Muscle of back (tissue), 13 donors: ENCODE results near the gene LRBA. TPM values are rescaled to one million over a fixed set of nuclear protein-coding genes. Genes with fewer than 3 reads are reported as not detected.
"Not testable (repeated sequence)": the region's sequence is repeated elsewhere in the genome, so short reads cannot be mapped to it uniquely, and the experiment has no call there.

Source experiments
- DNase-seq, 3 donors: peaks; one replicate each; pipeline versions ENCODE4 v3.0.0 to v3.0.0-alpha.2; 2013
- long read RNA-seq, 9 donors: transcript quantifications; one replicate each; lab custom pipeline, GENCODE V29; 2026
- polyA plus RNA-seq, 10 donors: library from polyadenylated mRNA; unstranded; fragments of 120-200 nt; gene quantifications; one replicate each; pipeline ENCODE4 v1.2.1, GENCODE V29; 2013; ENCODE audit not compliant: insufficient read length in 10 of 10

Gene LRBA, protein sequence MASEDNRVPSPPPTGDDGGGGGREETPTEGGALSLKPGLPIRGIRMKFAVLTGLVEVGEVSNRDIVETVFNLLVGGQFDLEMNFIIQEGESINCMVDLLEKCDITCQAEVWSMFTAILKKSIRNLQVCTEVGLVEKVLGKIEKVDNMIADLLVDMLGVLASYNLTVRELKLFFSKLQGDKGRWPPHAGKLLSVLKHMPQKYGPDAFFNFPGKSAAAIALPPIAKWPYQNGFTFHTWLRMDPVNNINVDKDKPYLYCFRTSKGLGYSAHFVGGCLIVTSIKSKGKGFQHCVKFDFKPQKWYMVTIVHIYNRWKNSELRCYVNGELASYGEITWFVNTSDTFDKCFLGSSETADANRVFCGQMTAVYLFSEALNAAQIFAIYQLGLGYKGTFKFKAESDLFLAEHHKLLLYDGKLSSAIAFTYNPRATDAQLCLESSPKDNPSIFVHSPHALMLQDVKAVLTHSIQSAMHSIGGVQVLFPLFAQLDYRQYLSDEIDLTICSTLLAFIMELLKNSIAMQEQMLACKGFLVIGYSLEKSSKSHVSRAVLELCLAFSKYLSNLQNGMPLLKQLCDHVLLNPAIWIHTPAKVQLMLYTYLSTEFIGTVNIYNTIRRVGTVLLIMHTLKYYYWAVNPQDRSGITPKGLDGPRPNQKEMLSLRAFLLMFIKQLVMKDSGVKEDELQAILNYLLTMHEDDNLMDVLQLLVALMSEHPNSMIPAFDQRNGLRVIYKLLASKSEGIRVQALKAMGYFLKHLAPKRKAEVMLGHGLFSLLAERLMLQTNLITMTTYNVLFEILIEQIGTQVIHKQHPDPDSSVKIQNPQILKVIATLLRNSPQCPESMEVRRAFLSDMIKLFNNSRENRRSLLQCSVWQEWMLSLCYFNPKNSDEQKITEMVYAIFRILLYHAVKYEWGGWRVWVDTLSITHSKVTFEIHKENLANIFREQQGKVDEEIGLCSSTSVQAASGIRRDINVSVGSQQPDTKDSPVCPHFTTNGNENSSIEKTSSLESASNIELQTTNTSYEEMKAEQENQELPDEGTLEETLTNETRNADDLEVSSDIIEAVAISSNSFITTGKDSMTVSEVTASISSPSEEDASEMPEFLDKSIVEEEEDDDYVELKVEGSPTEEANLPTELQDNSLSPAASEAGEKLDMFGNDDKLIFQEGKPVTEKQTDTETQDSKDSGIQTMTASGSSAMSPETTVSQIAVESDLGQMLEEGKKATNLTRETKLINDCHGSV (N-terminal part only)
- 10 to 100 TPM; 20.1 to 31.2 (median 24.3) TPM for polyA plus RNA-seq
- long read RNA-seq, donor 1, partial matches to known transcripts = 4,988 of 5,196 reads
- long read RNA-seq, donor 1, other reads (novel, unspliced or antisense) = 208 of 5,196 reads
- long read RNA-seq, donor 2 = 0 reads
- long read RNA-seq, donor 3 = 0 reads
- long read RNA-seq, donor 4 = 0 reads
- long read RNA-seq, donor 5, partial matches to known transcripts = 0 of 1 reads
- long read RNA-seq, donor 5, other reads (novel, unspliced or antisense) = 0 of 1 reads
- long read RNA-seq, donor 6, partial matches to known transcripts = 0 of 1 reads
- long read RNA-seq, donor 6, other reads (novel, unspliced or antisense) = 0 of 1 reads
- long read RNA-seq, donor 7, partial matches to known transcripts = 0 of 1 reads
- long read RNA-seq, donor 7, other reads (novel, unspliced or antisense) = 0 of 1 reads
- long read RNA-seq, donor 8 = 0 reads
- long read RNA-seq, donor 9 = 0 reads

DNA sequence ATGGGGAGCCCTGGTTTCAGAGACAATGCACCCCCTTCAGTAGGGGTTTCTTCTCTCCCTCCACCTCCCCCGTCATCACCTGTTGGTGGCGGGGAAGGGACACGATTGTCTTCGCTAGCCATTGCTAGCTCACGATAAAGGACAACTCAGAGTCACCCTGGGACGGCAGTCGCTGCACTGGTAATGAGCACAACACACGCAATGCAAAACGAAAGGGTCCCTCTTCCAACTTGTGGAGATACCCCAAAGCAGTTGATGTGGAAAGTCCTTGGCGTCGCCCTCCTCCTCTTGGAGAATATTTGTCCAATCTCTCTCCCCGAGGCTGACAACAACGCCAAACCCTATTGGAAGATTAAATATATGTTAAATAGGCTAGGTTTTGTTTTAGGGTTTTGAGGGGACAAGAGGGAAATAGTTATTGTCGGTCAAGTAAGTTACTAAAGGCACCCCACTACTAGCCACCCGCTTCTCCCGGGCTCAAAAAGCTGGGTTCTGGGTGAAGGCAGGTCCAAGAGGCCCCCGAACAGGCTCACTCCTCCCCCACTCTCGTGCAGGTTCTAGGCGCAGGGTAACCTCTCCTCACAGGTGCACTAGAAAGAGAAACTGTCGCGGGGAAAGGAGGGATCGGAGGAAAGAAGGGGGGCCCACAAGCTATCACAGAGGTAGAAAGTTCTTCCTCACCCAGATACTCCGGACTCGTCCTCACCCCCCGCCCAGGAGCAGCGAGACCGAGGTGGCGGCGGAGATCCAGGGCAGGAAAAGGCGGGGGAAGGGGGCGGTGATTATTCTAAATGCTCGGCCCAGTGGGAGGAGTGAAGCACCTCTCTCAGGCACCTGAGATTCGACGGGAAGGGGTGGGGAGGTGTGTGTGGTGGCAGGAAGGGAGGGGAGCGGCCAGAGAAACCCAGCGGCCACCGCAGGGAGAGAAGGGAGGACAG, at the start of gene LRBA:
LRBA (minus strand) TSS at position 764 of the 938 bp plus-strand sequence; CDS start at position 122, 642 bp downstream.
- DNase-seq = peak; percentile 53 to 86 (median 64)

DNA sequence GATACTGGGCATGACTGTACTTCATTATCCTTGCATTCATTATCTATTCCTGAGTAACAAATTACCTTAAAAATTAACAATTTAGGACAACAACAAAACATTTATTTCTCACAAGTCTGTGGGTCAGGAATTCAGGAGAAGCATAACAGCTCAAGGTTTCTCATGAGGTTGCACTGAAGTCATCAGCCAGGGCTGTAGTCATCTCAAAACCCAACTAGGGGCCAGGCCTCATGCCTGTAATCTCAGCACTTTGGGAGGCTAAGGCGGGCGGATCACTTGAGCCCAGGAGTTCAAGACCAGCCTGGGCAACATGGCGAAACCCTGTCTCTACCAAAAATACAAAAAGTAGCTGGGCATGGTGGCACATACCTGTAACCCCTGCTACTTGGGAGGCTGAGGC, 48.1 kb upstream of the LRBA start:
- DNase-seq = not testable (repeated sequence)

DNA sequence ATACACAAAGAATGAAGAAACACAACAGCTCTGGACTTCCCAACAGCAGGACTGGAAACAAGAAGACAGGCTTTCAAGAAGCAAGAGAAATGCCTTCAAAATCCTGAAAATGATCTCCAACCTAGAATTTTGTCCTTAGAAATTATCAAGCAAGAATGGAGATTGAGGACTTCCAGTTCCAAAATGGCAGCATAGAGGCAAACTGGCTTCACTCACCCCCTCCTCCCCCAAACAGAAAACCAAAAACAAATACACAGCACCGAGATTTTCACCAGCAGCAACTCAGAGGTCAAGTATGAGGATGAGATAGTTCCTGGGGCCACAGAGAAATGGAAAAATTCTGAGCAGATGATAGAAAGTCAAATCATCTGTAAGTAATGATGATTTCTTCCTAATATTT, 40.5 kb upstream of the LRBA start:
- DNase-seq = no peak

DNA sequence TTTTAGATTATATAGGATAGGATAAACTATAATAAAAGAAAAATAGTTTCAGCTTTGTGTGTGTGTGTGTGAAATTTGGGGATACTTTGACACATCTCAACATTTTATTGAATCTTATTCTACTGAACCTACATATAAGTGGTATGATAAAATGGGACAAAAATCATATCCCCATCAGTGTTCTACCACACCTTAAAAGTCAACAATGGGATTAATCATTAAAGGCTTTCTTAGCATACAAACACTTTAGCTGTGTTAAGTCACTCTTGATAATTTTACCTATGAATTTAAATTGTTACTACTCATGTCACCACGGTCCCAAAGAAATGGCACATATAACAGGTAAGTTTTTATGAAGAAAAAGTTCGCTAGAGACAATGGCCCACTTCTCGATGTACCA, 37.7 kb upstream of the LRBA start:
- no peak for DNase-seq

DNA sequence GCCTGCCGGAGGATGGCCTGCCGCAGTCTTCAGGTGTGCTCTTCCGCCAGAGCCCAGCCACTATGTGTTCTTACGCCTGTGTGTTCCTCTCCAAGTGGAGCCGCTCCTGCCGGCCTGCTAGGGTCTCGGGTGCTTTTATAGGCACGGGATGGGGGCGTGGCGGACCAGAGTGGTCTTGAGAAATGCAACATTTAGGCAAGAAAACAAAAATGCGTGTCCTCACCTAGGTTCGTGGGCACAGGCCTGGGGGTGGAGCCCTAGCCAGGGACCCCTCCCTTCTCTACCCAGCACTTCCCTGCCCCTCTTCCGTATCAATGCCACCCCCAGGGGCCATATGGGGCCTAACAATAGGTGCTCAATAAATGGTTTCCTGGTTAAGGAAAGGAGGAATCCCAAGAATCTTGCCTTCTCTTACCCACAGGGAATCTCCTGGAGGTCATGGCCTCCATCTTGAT, 34.4 kb upstream of the LRBA start:
- DNase-seq = no peak

DNA sequence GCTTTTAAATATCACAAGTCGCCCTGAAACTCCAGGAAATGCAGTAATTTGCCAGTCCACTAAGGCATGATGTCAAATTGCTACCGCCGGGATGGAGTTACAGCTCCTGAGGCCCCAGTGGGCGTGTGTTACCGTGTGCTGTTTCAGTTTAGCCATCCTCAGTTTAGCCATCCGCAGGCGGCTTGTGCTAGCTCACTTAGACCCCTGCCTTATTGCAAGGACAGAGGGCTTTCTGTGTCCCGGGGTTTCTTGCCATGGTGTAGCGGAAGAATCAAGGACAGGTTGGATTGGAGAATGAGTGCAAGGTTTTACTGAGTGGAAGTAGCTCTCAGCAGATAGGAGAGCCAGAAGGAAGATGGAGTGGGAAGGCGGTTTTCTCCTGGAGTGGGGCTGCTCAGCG, 33.8 kb upstream of the LRBA start:
- no peak for DNase-seq

DNA sequence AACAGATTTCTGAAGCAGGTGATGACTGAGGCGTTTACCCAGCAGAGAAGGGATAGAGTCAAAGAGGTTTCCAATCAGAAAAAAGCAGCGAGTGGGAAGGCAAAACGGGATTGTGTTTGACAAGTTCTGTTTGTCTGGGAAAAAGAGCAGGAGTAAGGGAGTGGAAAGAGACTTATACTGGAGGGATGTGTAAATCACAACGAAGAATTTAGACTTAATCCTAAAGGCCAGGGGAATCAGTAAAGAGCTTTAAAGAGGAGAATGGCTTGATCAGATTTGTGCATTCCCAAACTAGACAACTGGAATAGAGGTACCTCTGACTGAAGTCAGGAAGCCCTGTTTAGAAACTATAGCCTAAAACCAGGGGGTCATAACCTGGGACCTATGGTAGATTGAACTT, 31.5 kb upstream of the LRBA start:
- DNase-seq = no peak

DNA sequence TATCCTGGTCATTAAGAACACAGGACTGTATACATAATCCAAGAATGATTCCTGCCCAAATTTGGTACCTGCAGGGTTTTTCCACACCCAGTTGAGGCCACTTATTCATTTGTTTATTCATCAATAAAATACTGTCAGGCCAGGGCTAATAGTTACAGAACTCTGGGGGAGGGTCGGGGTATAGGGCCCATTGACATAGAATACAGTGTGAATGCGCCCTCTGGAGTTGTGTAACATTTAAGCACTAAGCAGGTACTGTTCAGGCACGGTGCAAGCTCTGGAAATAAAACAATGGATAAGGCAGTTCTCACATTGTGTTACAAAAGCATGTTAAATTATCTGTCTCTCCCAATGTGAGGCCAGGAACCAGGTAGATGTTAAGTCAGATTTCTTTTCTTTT, 30.8 kb upstream of the LRBA start:
- DNase-seq = no peak

DNA sequence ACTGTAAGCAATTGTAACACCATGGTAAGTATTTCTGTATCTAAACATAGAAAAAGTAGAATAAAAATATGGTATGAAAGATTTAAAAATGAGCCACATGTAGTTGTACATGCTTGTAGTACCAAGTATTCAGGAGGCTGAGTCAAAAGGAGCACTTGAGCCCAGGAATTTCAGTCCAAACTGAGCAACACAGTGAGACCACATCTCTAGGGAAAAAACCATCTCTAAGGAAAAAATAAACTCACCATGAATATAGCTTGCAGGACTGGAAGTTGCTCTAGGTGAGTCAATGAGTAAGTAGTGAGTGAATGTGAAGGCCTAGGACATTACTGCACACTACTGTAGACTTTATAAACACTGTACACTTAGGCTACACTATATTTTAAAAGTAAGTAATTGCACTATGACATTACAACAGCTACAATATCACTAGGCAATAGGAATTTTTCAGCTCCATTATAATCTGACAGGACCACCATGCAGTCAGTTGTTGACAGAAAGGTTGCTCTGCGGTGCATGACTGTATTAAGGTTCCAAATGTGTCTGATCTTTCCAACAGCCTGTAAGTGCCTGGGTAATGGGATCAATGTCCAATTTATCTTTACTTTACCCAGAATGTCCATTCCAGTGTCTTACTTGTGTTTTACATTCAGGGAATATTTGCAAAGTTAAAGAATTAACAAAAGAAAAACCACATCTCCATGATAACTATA, 28.9 kb upstream of the LRBA start:
- no peak for DNase-seq

DNA sequence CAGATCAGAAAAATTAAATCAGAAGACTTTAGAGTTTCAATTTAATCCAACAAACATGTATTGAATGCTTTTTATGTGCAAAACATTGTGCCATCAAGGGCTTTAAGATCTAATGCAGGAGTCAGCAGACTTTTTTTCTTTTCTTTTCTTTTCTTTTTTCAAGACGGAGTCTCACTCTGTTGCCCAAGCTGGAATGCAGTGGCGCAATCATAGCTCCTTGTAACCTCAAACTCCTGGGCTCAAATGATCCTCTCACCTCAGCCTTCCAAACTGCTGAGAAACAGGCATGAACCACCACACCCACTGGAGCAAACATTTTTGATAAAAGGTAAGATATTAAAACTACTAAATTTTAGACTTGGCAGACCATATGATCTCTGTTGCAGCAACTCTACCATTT, 24.6 kb upstream of the LRBA start:
- no peak for DNase-seq

DNA sequence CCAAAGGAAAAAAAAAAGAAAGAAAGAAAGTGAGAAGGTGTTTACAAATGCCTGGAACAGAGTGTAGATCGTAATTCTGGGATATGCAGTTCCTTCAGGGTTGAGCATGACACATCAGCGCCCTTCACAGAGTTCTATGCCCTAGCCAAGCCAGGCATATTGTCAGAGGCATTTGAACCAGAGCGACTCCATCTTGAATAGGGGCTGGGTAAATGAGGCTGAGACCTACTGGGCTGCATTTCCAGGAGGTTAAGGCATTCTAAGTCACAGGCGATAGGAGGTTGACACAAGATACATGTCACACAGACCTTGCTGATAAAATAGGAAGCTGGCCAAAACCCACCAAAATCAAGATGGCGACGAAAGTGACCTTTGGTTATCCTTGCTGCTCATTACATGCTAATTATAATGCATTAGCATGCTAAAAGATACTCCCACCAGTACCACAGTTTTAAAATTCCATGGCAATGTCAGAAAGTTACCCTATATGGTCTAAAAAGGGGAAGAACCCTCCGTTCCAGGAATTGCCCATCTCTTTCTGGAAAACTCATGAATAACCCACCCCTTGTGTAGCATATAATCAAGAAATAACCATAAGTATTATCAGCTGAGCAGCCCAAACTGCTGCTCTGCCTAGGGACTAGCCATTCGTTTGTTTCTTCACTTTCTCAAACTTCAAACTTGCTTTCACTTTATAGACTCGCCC, 23.5 kb upstream of the LRBA start:
- DNase-seq = no peak

DNA sequence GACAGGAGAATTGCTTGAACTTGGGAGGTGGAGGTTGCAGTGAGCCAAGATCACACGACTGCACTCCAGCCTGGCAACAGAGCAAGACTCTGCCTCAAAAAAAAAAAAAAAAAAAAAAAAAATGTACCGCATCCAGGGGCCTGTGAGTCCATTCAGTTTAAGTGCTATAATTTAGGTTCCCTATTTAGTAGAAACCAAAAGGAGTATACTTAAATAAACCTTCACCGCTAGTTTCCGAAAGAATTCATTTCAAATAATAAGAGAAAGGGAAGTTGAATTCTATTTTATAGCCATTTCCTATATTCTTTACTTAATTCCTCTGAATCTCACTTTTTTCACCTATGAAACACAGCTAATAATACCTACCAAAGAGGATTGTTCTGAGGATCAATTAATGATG, 20.8 kb upstream of the LRBA start:
- DNase-seq = no peak

DNA sequence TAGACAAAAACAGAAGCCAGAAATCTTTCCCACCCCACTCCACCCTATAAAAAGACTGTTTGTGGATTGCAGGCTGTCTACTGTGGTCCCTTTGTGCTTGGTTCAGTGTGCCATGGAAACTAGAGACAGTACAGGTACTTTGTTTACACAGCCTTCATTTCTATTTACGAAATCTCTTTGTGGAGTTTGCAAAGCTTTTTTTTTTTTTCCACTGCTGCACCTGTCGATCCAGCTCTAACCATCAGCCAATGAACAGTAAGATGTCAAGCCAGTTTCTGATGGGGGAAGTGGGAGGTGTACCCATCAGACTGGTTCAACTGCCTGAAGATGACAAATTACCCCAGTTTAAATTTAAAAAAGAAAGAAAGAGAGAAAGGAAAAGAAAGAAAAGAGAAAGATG, 20.2 kb upstream of the LRBA start:
- DNase-seq = no peak

DNA sequence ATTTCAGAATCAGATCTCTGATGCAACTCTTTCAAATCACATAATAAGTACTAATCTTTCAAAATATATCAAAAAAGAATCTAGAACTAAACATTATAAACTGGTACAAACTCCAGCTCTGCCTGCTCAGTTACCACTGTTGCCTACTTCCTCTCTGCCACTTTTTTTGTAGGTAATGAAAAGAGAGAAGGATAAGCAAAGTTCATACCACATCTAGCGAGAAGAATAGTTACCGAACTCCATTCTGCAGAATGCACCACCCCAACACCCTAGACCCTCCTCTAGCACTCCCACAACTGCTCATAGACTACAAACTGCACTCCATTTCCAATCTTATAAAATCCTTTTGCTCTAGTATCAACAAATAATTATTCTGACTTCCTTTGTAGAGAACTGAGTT, 19.7 kb upstream of the LRBA start:
- no peak for DNase-seq

DNA sequence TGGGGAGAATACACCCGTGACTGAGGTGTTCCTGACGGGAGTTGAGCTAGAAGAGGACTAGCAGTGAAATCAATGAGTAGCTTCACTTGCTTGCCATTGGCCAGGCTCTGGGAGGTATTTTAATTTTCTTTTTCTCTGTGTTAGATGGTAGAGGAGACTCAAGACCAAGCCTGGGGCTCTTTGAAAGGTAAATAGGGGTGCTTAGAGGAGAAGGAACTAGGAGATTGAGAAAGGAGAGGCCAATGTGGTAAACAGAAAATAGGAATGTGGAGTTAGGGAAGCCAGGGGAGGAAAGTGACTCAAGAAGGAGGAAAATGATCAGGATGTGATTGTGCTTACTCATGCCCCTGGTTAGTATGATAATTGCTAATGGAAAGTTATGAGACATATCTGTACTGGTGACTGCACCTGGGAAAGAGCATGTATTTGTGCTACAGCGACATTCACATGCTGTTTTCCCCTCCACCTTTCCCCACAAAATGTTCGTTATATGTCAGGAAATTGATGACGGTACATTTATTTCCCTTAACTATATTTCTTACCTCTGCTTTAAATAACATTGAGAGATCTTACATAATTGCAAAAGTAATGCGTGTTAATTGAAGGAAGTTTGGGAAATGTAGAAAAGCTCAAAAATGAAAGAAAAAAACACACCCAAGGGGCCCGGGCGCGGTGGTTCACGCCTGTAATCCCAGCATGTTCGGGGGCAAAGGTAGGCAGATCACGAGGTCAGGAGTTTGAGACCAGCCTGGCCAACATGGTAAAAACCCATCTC, 16.9 kb upstream of the LRBA start:
- peak in 1 of 3 donors; percentile 12 for DNase-seq

DNA sequence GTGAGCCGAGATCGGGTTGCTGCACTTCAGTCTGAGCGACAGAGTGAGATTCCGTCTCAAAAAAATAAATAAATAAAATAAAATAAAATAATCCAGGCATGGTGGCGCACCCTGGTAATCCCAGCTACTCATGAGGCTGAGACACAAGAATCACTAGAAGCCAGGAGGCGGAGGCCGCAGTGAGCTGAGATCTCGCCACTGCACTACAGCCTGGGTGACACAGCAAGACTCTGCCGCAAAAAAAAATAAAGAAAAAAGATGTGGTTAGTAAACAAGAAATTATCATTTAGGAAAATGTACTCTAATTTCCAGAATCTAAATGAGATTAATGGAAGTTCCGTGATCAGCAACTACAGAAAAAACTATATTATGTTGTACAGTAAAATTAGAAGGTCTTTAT, 14.5 kb upstream of the LRBA start:
- DNase-seq = no peak

DNA sequence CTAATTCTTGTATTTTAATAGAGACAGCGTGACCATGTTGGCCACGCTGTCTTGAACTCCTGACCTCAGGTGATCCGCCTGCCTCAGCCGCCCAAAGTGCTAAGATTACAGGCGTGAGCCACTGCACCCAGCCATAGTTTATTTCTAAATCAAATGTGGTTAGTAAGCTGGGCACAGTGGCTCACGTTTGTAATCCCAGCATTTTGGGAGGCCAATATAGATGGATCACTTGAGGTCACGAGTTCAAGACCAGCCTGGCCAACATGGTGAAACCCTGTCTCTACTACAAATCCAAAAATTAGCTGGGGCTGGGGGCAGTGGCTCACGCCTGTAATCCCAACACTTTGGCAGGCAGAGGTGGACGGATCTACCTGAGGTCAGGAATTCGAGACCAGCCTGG, 13.9 kb upstream of the LRBA start:
- not testable (repeated sequence) for DNase-seq

DNA sequence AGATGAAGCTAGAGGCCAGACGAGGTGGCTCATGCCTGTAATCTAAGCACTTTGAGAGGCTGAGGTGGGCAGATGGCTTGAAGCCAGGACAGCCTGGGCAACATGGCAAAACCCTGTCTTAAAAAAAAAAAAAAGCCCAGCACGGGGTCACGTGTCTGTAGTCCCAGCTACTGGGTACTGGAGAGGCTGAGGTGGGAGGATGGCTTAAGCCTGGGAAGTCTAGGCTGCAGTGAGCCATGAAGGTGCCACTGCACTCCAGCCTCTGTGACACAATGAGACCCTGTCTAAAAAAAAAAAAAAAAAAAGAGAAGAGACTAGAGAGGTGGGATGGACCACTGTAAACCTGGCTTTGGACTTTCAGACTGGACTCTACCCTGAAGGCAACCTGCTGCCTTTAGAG, 10.7 kb upstream of the LRBA start:
- DNase-seq = no peak
